HG03025 (cell line): Measurements from ENCODE around the gene TRMT10B.
"Not testable (repeated sequence)": the region's sequence is repeated elsewhere in the genome, so short reads cannot be mapped to it uniquely, and the experiment has no call there.

ENCODE experiments used
- ATAC-seq: cut with Tn5 transposase; IDR thresholded peaks from one replicate; pipeline ENCODE4 v1.9.1; 2021; ENCODE audit warnings: mild to moderate bottlenecking, moderate library complexity; ENCODE audit not compliant: unreplicated experiment, low FRiP score

The TRMT10B gene

DNA sequence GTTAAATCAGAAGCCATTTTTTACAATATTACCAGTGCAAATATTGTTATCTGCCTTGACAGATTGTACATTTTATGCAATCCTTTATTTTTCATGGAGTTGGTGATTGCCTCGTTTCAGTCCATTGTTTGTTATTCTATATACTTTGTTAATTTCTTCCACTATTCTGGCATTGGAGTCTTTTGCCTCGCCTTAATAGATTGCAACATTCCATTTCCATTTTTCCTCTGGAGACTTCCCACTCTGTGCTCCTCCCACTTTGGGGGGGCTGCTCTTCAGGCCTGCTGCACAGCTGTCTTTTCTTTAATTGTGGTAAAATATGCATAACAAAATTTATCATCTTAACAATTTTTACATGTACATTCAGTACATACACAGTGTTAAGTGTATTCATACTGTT is 42.6 kb downstream of the TRMT10B start:
- ATAC-seq: no peak

DNA sequence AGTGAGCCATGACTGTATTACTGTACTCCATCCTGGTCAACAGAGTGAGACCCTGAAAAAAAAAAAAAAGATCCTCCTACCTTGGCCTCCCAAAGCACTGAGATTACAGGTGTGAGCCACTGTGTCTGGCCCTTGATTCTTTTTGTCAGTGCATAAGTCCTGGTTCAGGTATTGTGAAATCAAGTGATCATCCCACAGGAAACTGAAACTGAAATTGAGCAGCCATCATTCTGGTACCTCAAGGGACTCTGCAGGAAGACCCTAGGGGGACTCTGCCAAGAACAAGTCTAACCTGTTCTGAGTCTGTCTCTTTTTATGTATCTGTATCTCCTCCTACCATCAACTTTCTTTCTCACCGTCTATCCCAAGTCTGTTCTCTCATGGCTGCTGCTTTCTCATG is 45.1 kb downstream of the TRMT10B start:
- no peak for ATAC-seq

DNA sequence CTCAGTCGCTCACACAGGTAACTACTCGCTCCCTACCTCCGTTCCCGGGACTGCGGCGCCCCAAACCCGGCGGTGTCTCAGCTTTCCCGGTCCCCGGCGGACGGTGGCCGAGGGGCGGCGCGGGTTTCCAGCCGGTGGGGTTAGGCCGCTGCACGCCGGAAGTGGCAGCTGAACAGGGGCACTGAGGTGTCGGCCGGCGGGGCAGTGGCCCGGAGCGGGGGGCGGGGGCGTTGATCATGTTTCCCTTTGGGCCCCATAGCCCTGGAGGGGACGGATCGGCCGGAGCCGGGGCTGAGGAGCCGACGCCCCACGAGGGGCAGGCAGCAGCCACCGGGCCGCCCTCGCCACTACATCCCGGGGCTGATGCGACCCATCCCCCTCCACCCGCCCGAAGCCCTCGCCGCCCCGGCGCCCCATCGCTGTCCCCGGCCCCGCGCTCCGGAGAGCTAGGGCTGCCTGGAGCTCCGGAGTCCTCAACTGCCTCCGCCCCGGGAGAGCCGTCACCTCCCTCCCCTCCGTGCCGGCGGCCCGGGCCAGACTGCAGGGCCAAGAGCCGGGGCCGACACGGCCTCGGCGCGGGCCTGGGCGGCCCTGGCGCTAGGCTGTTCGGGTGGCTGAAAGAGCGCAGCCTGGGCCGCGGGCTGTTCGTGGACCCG is 47.2 kb downstream of the TRMT10B start, which contains the start of gene DCAF10:
TSS of gene DCAF10 (plus strand) at position 167 of the 656 bp plus-strand sequence. CDS start at position 237, 70 bp downstream.
- peak; percentile 78 for ATAC-seq

DNA sequence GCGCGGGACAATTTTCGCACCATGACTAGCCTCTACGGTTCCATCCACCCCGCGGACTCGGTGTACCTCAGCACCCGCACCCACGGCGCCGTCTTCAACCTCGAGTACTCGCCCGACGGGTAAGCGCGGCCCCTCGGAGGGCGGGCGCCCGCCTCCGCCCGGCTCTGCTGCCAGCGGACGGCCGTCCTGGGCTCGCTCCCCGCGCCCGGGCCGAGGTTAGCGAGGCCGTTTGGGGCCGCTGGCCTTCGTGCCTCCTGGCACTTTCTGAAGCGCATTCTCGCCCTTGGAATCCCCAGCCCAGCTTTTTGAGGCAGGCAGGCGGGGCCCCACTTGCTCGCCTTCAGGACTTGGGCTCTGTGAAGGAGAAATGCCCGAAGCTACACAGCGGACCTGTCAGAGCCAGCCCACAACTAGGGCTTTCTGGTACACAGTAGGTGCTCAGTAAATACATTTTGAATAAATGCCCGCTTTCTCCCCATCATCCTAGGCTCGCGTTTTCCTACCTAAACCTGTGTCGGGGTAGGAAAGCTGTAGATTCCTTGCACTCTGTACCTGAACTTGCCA is 47.8 kb downstream of the TRMT10B start:
- peak; percentile 46 for ATAC-seq

DNA sequence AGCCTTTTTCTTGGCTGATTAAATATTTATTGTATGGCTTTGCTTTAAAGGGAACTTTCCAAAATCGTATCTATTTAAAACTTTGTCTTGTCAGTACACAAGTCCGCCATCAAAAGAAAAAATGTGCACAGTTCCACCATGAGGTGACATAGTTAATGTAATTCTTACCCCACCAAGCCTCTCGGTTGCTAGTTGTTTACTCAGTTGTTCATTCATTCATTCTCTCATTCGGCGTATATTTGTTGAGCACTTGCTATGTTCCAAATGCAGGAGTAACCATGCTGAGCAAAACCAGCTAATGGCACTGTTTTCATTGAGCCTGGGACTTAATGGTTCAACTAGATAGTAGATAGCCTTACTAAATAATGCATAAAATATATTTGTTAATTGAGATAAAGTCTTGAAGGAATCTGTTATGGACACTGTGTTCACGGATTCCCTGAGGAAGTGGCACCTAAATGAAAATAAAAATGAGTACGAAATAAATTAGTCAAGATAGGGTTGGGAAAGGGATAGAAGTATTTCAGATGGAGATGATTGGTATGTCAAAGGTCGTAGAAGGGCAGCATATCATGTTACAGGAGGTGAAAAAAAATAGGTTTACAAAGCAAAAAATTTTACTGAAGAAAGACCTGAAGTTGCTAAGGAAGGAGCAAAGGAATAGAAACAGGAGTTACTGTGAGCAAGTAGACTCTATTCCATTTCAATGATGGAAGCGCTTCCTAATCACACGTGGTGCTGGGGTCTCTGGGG is 48.5 kb downstream of the TRMT10B start:
- no peak for ATAC-seq

DNA sequence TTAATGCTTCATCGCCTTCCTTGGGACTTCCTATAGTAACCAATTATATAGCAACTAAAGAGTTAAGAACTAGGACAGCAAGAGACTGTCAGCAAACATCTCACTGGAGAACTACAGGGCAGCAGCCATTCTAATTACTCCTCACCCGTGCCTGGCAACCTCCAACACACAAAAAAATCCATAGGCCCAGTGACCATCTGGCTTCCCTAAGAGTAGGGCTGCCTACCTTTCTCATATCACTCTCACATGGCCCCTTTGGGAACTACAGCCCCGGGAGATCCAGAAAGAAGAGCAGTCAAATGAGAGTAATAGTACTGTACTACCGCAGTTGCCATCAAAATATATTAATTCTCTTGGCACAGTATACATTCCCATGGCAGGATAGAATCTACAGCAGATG is 52.7 kb downstream of the TRMT10B start:
- no peak for ATAC-seq

DNA sequence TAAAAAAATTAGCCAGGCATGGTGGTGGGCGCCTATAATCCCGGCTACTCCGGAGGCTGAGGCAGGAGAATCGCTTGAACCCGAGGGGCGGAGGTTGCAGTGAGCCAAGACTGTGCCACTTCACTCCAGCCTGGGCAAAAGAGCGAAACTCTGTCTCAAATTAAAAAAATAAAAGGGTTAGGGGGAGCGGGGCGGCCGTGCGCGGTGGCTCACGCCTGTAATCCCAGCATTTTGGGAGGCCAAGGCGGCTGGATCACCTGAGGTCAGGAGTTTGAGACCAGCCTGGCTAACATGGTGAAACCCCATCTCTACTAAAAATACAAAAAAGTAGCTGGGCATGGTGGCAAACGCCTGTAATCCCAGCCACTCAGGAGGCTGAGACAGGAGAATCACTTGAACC is 56.1 kb downstream of the TRMT10B start:
- not testable (repeated sequence) for ATAC-seq

DNA sequence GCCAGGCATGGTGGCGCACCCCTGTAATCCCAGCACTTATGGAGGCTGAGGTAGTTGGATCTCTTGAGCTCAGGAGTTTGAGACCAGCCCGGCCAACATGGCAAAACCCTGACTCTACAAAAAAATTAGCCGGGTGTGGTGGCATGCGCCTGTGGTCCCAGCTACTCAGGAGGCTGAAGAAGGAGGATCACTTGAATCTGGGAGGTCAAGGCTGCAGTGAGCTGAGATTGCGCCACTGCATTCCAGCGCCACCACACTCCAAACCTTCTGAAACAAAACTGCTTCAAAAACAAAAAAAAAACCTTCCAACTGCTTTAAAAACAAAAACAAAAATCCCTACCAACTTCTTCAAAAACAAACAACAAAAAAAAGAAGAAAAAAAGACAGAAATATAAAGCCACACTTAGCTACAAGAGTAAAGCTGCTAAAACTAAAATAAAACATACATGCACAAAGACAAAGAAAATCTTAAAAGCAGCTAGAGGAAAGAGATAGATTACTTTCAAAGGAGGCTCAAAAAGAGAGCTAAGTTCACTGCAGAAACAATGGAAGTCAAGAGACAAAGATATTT is 58.4 kb downstream of the TRMT10B start:
- ATAC-seq: no peak

DNA sequence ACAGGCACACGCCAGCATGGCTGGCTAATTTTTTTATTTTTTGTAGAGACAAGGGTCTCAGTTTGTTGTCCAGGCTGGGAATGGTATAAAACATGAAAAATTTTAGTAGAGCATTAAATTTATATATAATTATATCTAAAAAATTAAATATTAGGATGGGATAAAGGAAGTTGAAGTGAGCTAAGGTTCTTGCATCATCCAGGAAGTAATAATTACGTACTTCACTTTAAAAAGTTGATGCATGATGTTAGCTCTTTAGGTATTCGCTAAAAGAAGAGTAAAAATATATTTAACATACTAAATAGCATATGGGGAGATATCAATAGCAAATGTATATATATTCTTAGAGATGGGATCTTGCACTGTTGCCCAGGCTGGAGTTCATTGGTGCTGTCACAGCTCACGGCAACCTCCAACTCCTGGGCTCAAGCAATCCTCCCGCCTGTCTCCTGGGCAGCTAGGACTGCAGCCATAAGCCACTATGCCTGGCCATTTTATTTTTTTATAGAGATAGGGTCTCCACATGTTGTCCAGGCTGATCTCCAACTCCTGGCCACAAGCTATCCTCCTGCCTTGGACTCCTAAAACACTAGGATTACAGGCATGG is 59.3 kb downstream of the TRMT10B start:
- no peak for ATAC-seq

DNA sequence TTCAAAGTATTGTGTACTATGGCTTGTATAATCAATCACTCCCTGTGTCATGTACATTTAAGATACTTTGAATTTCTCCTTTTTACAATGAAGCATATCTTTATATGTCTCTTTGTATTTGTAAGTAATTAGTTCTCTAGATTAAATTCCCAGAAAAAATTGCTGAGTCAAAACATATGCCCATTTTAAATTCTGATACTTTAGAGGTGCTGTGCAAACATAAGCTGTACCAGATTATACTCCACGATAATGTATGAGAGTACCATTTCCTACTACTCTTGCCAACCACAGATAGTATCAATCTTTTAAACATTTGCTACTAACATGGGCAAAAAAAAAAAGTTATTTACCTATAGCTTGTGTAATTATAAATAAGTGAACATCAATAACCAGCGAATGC is 65.2 kb downstream of the TRMT10B start:
- no peak for ATAC-seq

DNA sequence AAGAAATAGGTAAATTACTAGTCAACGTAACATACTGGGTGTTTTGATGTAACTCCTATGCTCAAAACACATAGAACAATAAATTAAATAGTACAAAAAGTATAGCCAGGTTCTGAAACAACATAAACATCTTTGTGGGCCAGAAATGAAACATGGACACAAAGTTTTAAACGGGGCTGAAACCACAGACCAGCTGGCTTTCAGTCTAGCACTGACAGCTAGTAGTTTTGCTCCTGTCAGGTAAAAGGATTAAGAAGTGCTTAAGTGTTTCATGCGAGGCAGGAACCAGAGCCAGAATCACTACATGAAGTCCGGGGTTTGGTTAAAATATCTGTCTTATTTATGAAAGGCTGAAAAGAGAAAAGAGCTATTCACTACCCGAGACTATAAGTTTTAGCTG is 66.5 kb downstream of the TRMT10B start:
- ATAC-seq: peak; percentile 64

DNA sequence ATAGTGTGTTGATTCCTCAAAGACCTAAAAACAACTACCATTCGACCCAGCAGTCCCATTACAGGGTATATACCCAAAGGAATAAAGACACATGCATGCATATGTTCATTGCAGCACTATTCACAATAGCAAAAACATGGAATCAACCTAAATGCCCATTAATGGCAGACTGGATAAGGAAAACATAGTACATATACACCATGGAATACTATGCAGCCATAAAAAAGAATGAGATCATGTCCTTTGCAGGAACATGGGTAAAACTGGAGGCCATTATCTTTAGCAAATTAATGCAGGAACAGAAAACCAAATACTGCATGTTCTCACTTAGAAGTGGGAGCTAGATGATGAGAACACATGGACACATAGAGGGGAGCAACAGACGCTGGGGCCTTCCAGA is 71.6 kb downstream of the TRMT10B start:
- not testable (repeated sequence) for ATAC-seq

DNA sequence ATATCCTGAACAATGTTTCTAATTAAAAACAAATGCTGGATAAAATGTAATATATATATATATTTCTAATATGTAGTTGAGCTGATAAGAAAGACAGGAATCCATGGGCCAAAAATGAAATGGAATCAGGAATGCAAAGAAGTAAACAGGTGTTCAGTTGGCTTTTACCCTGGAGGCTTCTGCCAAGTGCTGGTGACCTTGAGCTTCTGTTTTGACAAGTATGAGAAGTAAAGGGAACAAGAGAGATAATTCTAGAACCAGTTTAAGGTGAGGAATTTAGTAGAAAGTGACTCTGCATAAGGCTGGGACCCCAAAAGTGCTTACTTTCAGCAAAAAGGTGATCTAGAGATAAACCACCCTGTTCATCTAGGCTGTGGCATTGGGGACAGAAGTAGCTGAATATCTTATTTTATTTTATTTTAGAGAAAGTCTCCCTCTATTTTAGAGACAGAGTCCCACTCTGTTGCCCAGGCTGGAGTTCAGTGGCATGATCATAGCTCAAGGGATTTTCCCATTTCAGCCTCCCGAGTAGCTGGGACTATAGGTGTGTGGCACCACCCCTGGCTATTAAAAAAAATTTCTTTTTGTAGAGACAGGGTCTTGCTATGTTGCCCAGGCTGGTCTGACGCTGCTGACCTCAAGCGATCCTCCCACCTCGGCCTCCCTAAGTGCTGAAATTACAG is 74.0 kb downstream of the TRMT10B start:
- ATAC-seq: no peak
